Astrocyte (in vitro differentiated cells and primary cell): Measurements from ENCODE around the gene MPP2. TPM values are rescaled to one million over a fixed set of nuclear protein-coding genes. Genes with fewer than 3 reads are reported as not detected.

Source experiments
- DNase-seq: peaks from one replicate; pipeline ENCODE4 v3.0.0-alpha.2; 2010; ENCODE audit warnings: low read depth
- FAIRE-seq: peaks from 2 replicates; lab custom pipeline; 2011; peaks lifted over from hg19 to GRCh38; lab: Jason Lieb, UNC
- H2AFZ ChIP-seq: 2 replicates; pipeline ENCODE4 v1.6.0; 2012; ENCODE audit warnings: low read depth, low read length, inconsistent platforms
- H3K27ac ChIP-seq: 2 replicates; pipeline ENCODE4 v1.5.1; 2011; ENCODE audit warnings: low read depth, low read length, inconsistent platforms
- H3K27me3 ChIP-seq: 2 replicates; pipeline ENCODE4 v1.6.0; 2011; ENCODE audit warnings: low read length, inconsistent platforms; ENCODE audit not compliant: insufficient read depth
- H3K36me3 ChIP-seq: 2 replicates; pipeline ENCODE4 v1.5.1; 2011; ENCODE audit warnings: low read length, inconsistent platforms; ENCODE audit not compliant: insufficient read depth
- H3K4me1 ChIP-seq: 2 replicates; pipeline ENCODE4 v1.5.1; 2011; ENCODE audit warnings: low read length, inconsistent platforms; ENCODE audit not compliant: insufficient read depth
- H3K4me2 ChIP-seq: 2 replicates; pipeline ENCODE4 v1.6.0; 2012; ENCODE audit warnings: low read length, inconsistent platforms
- H3K4me3 ChIP-seq: 2 replicates; pipeline ENCODE4 v1.5.1; 2011; ENCODE audit warnings: low read depth, mild to moderate bottlenecking, low read length, inconsistent platforms; ENCODE audit not compliant: insufficient read depth
- H3K79me2 ChIP-seq: 2 replicates; pipeline ENCODE4 v1.6.0; 2012; ENCODE audit warnings: mild to moderate bottlenecking, low read length, inconsistent platforms; ENCODE audit not compliant: insufficient read depth
- H3K9ac ChIP-seq: 2 replicates; pipeline ENCODE4 v1.6.0; 2012; ENCODE audit warnings: mild to moderate bottlenecking, low read length, inconsistent platforms
- H3K9me3 ChIP-seq: 2 replicates; pipeline ENCODE4 v1.5.1; 2012; ENCODE audit warnings: low read depth, mild to moderate bottlenecking, low read length, inconsistent platforms; ENCODE audit not compliant: insufficient read depth
- H4K20me1 ChIP-seq: 2 replicates; pipeline ENCODE4 v1.6.0; 2012; ENCODE audit warnings: low read length, inconsistent platforms; ENCODE audit not compliant: insufficient read depth
- H3K27ac Mint-ChIP-seq: one replicate; pipeline ENCODE4 v1.8.0; 2021; ENCODE audit warnings: mild to moderate bottlenecking, mixed read lengths; ENCODE audit not compliant: unreplicated experiment
- H3K27me3 Mint-ChIP-seq: one replicate; pipeline ENCODE4 v1.8.0; 2021; ENCODE audit warnings: low read depth, mixed read lengths; ENCODE audit not compliant: unreplicated experiment
- H3K36me3 Mint-ChIP-seq: one replicate; pipeline ENCODE4 v1.8.0; 2021; ENCODE audit warnings: low read depth, mixed read lengths; ENCODE audit not compliant: unreplicated experiment
- H3K4me1 Mint-ChIP-seq: one replicate; pipeline ENCODE4 v1.8.0; 2021; ENCODE audit warnings: low read depth, mixed read lengths; ENCODE audit not compliant: unreplicated experiment
- H3K4me3 Mint-ChIP-seq: one replicate; pipeline ENCODE4 v1.8.0; 2021; ENCODE audit warnings: mild to moderate bottlenecking, moderate library complexity, mixed read lengths; ENCODE audit not compliant: unreplicated experiment
- H3K9me3 Mint-ChIP-seq: one replicate; pipeline ENCODE4 v1.8.0; 2021; ENCODE audit warnings: mild to moderate bottlenecking, mixed read lengths; ENCODE audit not compliant: unreplicated experiment
- CTCF ChIP-seq: IDR thresholded peaks from 2 replicates; pipeline ENCODE4 v1.5.1; 2011; ENCODE audit warnings: low read depth, mild to moderate bottlenecking, inconsistent platforms, low read length, moderate library complexity; ENCODE audit not compliant: insufficient read depth
- EZH2 ChIP-seq: IDR thresholded peaks from 2 replicates; pipeline ENCODE4 v1.6.1; 2012; ENCODE audit warnings: mild to moderate bottlenecking, low read length, inconsistent platforms; ENCODE audit not compliant: insufficient read depth
- total RNA-seq: library from RNA; stranded (reverse); gene quantifications from 2 replicates; pipeline ENCODE4 v1.2.1, GENCODE V29; 2021

Gene MPP2
- total RNA-seq, 1 donor from 2014 or later = 8.0 TPM

- Histone ChIP-seq H3K4me2 (no peak overlapping the region), H3K4me3 (no peak overlapping the region), H3K36me3 (no peaks in the 10 kb centered on the region), H4K20me1 (no peaks in the 10 kb centered on the region), H3K79me2 (no peaks in the 10 kb centered on the region), H2AFZ (no peak overlapping the region), H3K9ac (no peak overlapping the region), H3K27me3 (peaks cover 5% of the 10 kb centered on the region), H3K4me1 (no peaks in the 10 kb centered on the region), H3K27ac (no peak overlapping the region), H3K9me3 (no peaks in the 10 kb centered on the region)
- Mint-ChIP-seq H3K9me3 (no peaks in the 10 kb centered on the region), H3K27me3 (peaks cover 20% of the 10 kb centered on the region), H3K4me3 (no peak overlapping the region), H3K36me3 (no peaks in the 10 kb centered on the region), H3K27ac (no peak overlapping the region), H3K4me1 (peaks cover 5% of the 10 kb centered on the region)
- no peak for DNase-seq
- FAIRE-seq = no peak
- TF ChIP-seq EZH2 = no peak
- TF ChIP-seq CTCF = no peak
These were observed 66.1 kb downstream of the MPP2 start for GRCh38 chr17:43841282-43841681.

GRCh38 chr17:43840814-43841213, 66.5 kb downstream of the MPP2 start:
- Mint-ChIP-seq H3K27me3 (peaks cover 20% of the 10 kb centered on the region), H3K4me1 (peaks cover 5% of the 10 kb centered on the region), H3K36me3 (no peaks in the 10 kb centered on the region), H3K9me3 (no peaks in the 10 kb centered on the region), H3K27ac (no peak overlapping the region), H3K4me3 (no peak overlapping the region)
- Histone ChIP-seq H4K20me1 (no peaks in the 10 kb centered on the region), H3K9ac (no peak overlapping the region), H3K4me1 (no peaks in the 10 kb centered on the region), H3K36me3 (no peaks in the 10 kb centered on the region), H3K27ac (no peak overlapping the region), H2AFZ (no peak overlapping the region), H3K27me3 (peaks cover 5% of the 10 kb centered on the region), H3K4me3 (no peak overlapping the region), H3K9me3 (no peaks in the 10 kb centered on the region), H3K4me2 (no peak overlapping the region), H3K79me2 (no peaks in the 10 kb centered on the region)
- no peak for FAIRE-seq
- DNase-seq = no peak
- no peak for TF ChIP-seq EZH2
- peak; percentile 5 for TF ChIP-seq CTCF

GRCh38 chr17:43839670-43840108, 67.6 kb downstream of the MPP2 start:
- no peak overlapping the region for H3K4me3 Mint-ChIP-seq
- H3K9me3 Mint-ChIP-seq = no peaks in the 10 kb centered on the region
- H3K27me3 Mint-ChIP-seq = peaks cover 20% of the 10 kb centered on the region
- H2AFZ ChIP-seq = no peak overlapping the region
- no peaks in the 10 kb centered on the region for H3K4me1 ChIP-seq
- no peak for FAIRE-seq
- TF ChIP-seq CTCF = no peak
- no peak for TF ChIP-seq EZH2
- no peak overlapping the region for H3K9ac ChIP-seq
- no peak overlapping the region for H3K27ac ChIP-seq
- H3K36me3 ChIP-seq = no peaks in the 10 kb centered on the region
- H3K4me2 ChIP-seq = no peak overlapping the region
- no peak for DNase-seq
- H3K9me3 ChIP-seq = no peaks in the 10 kb centered on the region
- H3K4me1 Mint-ChIP-seq = peaks cover 5% of the 10 kb centered on the region
- no peaks in the 10 kb centered on the region for H3K79me2 ChIP-seq
- no peaks in the 10 kb centered on the region for H3K36me3 Mint-ChIP-seq
- no peak overlapping the region for H3K4me3 ChIP-seq
- H4K20me1 ChIP-seq = no peaks in the 10 kb centered on the region
- H3K27ac Mint-ChIP-seq = no peak overlapping the region
- H3K27me3 ChIP-seq = peaks cover 5% of the 10 kb centered on the region
